Astrocyte (in vitro differentiated cells and primary cell): ENCODE results near the gene SCGN.

ENCODE experiments used
- EZH2 ChIP-seq: IDR thresholded peaks from 2 replicates; pipeline ENCODE4 v1.6.1; 2012; ENCODE audit warnings: mild to moderate bottlenecking, low read length, inconsistent platforms; ENCODE audit not compliant: insufficient read depth
- TF ChIP-seq, protein P1 (sequence below): IDR thresholded peaks from 2 replicates; pipeline ENCODE4 v1.5.1; 2011; ENCODE audit warnings: low read depth, mild to moderate bottlenecking, inconsistent platforms, low read length, moderate library complexity; ENCODE audit not compliant: insufficient read depth

DNA sequence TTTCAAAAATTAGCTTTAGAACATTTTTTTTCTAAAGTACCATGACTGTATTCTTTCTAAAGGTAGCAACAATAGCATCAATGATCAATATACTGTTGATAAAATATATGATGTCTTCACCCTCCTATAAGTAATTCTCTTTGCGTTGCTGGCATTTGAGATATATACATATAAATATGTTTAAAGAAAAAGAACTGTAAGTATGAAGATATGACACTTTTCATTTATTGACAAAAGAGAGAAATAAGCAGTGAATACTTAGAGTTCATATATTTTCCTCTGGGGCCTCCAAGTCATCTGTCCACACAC lies 49.4 kb upstream of the SCGN start:
- TF ChIP-seq, protein P1, sequence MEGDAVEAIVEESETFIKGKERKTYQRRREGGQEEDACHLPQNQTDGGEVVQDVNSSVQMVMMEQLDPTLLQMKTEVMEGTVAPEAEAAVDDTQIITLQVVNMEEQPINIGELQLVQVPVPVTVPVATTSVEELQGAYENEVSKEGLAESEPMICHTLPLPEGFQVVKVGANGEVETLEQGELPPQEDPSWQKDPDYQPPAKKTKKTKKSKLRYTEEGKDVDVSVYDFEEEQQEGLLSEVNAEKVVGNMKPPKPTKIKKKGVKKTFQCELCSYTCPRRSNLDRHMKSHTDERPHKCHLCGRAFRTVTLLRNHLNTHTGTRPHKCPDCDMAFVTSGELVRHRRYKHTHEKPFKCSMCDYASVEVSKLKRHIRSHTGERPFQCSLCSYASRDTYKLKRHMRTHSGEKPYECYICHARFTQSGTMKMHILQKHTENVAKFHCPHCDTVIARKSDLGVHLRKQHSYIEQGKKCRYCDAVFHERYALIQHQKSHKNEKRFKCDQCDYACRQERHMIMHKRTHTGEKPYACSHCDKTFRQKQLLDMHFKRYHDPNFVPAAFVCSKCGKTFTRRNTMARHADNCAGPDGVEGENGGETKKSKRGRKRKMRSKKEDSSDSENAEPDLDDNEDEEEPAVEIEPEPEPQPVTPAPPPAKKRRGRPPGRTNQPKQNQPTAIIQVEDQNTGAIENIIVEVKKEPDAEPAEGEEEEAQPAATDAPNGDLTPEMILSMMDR: no peak
- TF ChIP-seq EZH2: no peak
